ENCODE data around the gene MCTP2. TPM values are rescaled to one million over a fixed set of nuclear protein-coding genes. Genes with fewer than 3 reads are reported as not detected.

MCTP2 gene
- total and polyA plus RNA-seq, 9 of the 15 experiments (the other 6 are each of a cell fraction or from before 2014, with no cell fraction given) = 0.07 TPM; not detected in 8

DNA sequence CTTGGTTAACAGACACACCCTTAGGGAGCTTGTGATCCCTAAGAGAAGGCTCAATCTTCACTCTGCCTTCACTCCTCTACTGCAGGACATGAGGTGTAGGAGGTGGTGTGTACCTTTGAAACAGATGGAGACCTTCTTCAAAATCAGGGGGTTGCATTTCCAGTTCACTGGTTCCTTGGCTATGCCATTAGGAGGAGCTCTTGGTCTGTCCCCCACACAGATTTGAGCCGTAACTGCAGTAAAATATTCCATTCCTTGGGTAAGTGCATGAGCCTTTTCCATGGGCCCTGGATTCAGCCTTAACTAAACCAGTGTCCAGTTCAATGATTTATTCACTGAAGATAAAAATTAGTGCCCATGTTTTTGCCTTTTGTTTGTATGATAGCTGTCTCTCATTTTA lies 144.6 kb downstream of the MCTP2 start:
- FAIRE-seq (no peak), DNase-seq (ENCODE audit: extremely low read depth in 1 of 4, low spot score in 3 of 4) (no peak), ATAC-seq (no peak)
- in situ Hi-C loops (cut with MboI) (no loop called here), intact Hi-C loops (cut with micrococcal nuclease) (no loop called here)
- H3K79me2 ChIP-seq (ENCODE audit: control insufficient read depth, insufficient read depth, low read length) = no peaks in the 10 kb centered on the region
- H3K9me1 ChIP-seq (ENCODE audit: control insufficient read depth, insufficient read depth, low read length) = no peaks in the 10 kb centered on the region
- H3K4me2 ChIP-seq (ENCODE audit: insufficient read depth, low read length) = no peak overlapping the region
- ChIA-PET CTCF (ENCODE audit: low intra/inter-chr PET ratio) (no interaction called here), POLR2A (interaction anchor here (0.6 kb wide), 1 partner anchor 1190 kb away, joined by 3 read pairs; no protein-coding TSS in a partner anchor)
- H4K20me1 ChIP-seq (replicated peaks; ENCODE audit: control insufficient read depth, insufficient read depth, low read length) = no peaks in the 10 kb centered on the region
- H3K27ac ChIP-seq (ENCODE audit: extremely low read depth, low read depth, low read length) = no peak overlapping the region
- no peaks in the 10 kb centered on the region for H3K4me1 ChIP-seq (replicated peaks in 1 of 2; ENCODE audit: control insufficient read depth in 2 of 2, insufficient read depth in 2 of 2, low read length in 2 of 2)
- 0% methylated on average over 1 of the region's 1 CpG for WGBS (ENCODE audit: insufficient coverage, low coverage, missing lambda C conversion rate)
- H3K9me3 ChIP-seq (replicated peaks; ENCODE audit: control insufficient read depth, insufficient read depth, low read depth, low read length) = no peaks in the 10 kb centered on the region
- H3K36me3 ChIP-seq (ENCODE audit: control insufficient read depth, insufficient read depth, low read length) = no peaks in the 10 kb centered on the region
- TF ChIP-seq ATF1 (CRISPR knock-in tag; IDR thresholded peaks at IDR 0.05) = no peak
- no peak for TF ChIP-seq ATF1 (tag; IDR thresholded peaks at IDR 0.05)
- no peak for TF ChIP-seq RNF2 (IDR thresholded peaks at IDR 0.05)
- no peak for TF ChIP-seq MBD1 (CRISPR knock-in tag; IDR thresholded peaks at IDR 0.05)
- no peak for TF ChIP-seq RB1 (IDR thresholded peaks at IDR 0.05; ENCODE audit: low read depth)
- TF ChIP-seq, protein P1, sequence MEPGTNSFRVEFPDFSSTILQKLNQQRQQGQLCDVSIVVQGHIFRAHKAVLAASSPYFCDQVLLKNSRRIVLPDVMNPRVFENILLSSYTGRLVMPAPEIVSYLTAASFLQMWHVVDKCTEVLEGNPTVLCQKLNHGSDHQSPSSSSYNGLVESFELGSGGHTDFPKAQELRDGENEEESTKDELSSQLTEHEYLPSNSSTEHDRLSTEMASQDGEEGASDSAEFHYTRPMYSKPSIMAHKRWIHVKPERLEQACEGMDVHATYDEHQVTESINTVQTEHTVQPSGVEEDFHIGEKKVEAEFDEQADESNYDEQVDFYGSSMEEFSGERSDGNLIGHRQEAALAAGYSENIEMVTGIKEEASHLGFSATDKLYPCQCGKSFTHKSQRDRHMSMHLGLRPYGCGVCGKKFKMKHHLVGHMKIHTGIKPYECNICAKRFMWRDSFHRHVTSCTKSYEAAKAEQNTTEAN (CRISPR knock-in tag; IDR thresholded peaks at IDR 0.05) = no peak
- TF ChIP-seq, protein P2, sequence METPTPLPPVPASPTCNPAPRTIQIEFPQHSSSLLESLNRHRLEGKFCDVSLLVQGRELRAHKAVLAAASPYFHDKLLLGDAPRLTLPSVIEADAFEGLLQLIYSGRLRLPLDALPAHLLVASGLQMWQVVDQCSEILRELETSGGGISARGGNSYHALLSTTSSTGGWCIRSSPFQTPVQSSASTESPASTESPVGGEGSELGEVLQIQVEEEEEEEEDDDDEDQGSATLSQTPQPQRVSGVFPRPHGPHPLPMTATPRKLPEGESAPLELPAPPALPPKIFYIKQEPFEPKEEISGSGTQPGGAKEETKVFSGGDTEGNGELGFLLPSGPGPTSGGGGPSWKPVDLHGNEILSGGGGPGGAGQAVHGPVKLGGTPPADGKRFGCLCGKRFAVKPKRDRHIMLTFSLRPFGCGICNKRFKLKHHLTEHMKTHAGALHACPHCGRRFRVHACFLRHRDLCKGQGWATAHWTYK (CRISPR knock-in tag; IDR thresholded peaks at IDR 0.05) = no peak
- no peak for TF ChIP-seq PPARD (CRISPR knock-in tag; IDR thresholded peaks at IDR 0.05)
- TF ChIP-seq KAT2B (IDR thresholded peaks at IDR 0.05; ENCODE audit: low read depth, low read length) = no peak
- TF ChIP-seq MTA1 (IDR thresholded peaks at IDR 0.05; ENCODE audit: borderline replicate concordance) = no peak
- TF ChIP-seq, protein P3, sequence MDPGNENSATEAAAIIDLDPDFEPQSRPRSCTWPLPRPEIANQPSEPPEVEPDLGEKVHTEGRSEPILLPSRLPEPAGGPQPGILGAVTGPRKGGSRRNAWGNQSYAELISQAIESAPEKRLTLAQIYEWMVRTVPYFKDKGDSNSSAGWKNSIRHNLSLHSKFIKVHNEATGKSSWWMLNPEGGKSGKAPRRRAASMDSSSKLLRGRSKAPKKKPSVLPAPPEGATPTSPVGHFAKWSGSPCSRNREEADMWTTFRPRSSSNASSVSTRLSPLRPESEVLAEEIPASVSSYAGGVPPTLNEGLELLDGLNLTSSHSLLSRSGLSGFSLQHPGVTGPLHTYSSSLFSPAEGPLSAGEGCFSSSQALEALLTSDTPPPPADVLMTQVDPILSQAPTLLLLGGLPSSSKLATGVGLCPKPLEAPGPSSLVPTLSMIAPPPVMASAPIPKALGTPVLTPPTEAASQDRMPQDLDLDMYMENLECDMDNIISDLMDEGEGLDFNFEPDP (CRISPR knock-in tag; IDR thresholded peaks at IDR 0.05) = no peak
- TF ChIP-seq ZNF561 (CRISPR knock-in tag; conservative IDR thresholded peaks at IDR 0.05) = no peak
- no peak for TF ChIP-seq ZBTB7A (IDR thresholded peaks at IDR 0.05; ENCODE audit: borderline replicate concordance, control insufficient read depth, low read depth, low read length)
- TF ChIP-seq E2F8 (IDR thresholded peaks at IDR 0.05; ENCODE audit: low read depth, partially characterized antibody) = no peak
- H3K27me3 ChIP-seq (ENCODE audit: control insufficient read depth in 2 of 2, insufficient read depth in 2 of 2, low read length in 2 of 2) = no peaks in the 10 kb centered on the region
- no TSS peak for BruUV-seq (replicated peaks)
- H2AFZ ChIP-seq (ENCODE audit: low read depth, low read length) = no peak overlapping the region
- no peak overlapping the region for H3K4me3 ChIP-seq
- H3K9ac ChIP-seq (ENCODE audit: insufficient read depth in 1 of 2, low read depth in 2 of 2, low read length in 2 of 2) = no peak overlapping the region

All from K562 (cell line).